Thyroid gland (tissue), 4 donors: ENCODE results near the gene CTDSPL.

Experiments used
- CTCF ChIP-seq, 6 experiments: fragments of 200-600 bp in 3 of 6; fragments of 450-650 bp in 3 of 6; sonication (generic) in 3 of 6; IDR thresholded peaks; one replicate each; pipeline ENCODE4 v1.5.1; 2016 to 2019; ENCODE audit warnings: antibody characterized with exemption in 6 of 6, mild to moderate bottlenecking in 2 of 6, inconsistent platforms in 1 of 6, moderate library complexity in 1 of 6
- POLR2A ChIP-seq, 2 donors: fragments of 450-650 bp; IDR thresholded peaks; one replicate each; pipeline ENCODE4 v1.6.1; 2017; ENCODE audit warnings: antibody characterized with exemption in 2 of 2, mild to moderate bottlenecking in 2 of 2, moderate library complexity in 1 of 2

GRCh38 chr3:37993460-37993819 is 131.8 kb downstream of the CTDSPL start:
- TF ChIP-seq CTCF (IDR thresholded peaks at IDR 0.05) (no peak), POLR2A (IDR thresholded peaks at IDR 0.05) (no peak)
